ENCODE data around the gene VPS8.

VPS8 gene

GRCh38 chr3:184912163-184912562 lies 100.2 kb downstream of the VPS8 start (continued):
- TF ChIP-seq KLF16 (tag by site-specific recombination; IDR thresholded peaks at IDR 0.05) (no peak), ZNF558 (tag by site-specific recombination; IDR thresholded peaks at IDR 0.05) (no peak), PRDM1 (tag by site-specific recombination; IDR thresholded peaks at IDR 0.05) (no peak)

GRCh38 chr3:184914628-184915027 lies 102.7 kb downstream of the VPS8 start:
- Histone ChIP-seq H3K36me3 (ENCODE audit: control insufficient read depth in 2 of 2, insufficient read depth in 1 of 2, low read length in 2 of 2) (peaks cover 0 to 21% of the 10 kb centered on the region in 2 experiments; a peak in 1 of 3 replicates), H3K9me3 (ENCODE audit: control insufficient read depth, insufficient read depth, low read depth, low read length) (no peaks in the 10 kb centered on the region), H3K4me1 (ENCODE audit: control insufficient read depth, insufficient read depth, low read length) (no peaks in the 10 kb centered on the region), H3K4me3 (ENCODE audit: low read depth, low read length) (no peak overlapping the region), H3K27ac (ENCODE audit: extremely low read depth, low read depth, low read length) (no peak overlapping the region)
- TF ChIP-seq KLF10 (tag by site-specific recombination; IDR thresholded peaks at IDR 0.05): no peak
- no peak for TF ChIP-seq ZNF18 (tag by site-specific recombination; IDR thresholded peaks at IDR 0.05)
- TF ChIP-seq YY2 (tag by site-specific recombination; IDR thresholded peaks at IDR 0.05): no peak
- CTCF ChIA-PET: no interaction called here
- POLR2A ChIA-PET: no interaction called here

DNA sequence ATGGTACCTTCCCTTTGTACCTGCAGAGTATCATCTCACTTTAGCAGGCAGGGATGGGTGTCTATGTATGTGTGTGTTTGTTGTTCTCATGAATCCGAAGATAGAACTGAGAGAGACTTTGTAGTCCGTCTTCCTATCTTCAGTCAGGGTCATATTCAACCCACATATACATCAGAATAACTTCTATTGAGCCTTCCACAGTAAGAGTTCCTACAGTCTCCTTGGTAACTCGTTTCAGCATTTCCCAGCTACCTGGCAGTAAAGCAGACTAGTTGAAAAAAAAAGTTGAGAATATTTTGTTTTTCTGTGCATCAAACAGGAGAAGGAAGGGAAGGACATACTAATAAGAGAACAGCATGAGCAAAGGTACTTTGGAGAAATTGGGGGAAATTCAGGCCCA lies 106.8 kb downstream of the VPS8 start:
- Histone ChIP-seq H3K4me1 (ENCODE audit: control insufficient read depth, insufficient read depth, low read length) (no peaks in the 10 kb centered on the region), H3K27ac (ENCODE audit: extremely low read depth, low read depth, low read length) (no peak overlapping the region), H3K36me3 (ENCODE audit: control insufficient read depth in 2 of 2, insufficient read depth in 1 of 2, low read length in 2 of 2) (peaks cover 0 to 40% of the 10 kb centered on the region in 2 experiments; a peak in 1 of 3 replicates), H3K4me3 (ENCODE audit: low read depth, low read length) (no peak overlapping the region), H3K9me3 (ENCODE audit: control insufficient read depth, insufficient read depth, low read depth, low read length) (no peaks in the 10 kb centered on the region)
- POLR2A ChIA-PET: no interaction called here
- TF ChIP-seq ZNF311 (tag by site-specific recombination; IDR thresholded peaks at IDR 0.05; ENCODE audit: borderline replicate concordance) (no peak), ZSCAN16 (tag by site-specific recombination; IDR thresholded peaks at IDR 0.05) (no peak), ZBTB11 (tag by site-specific recombination; conservative IDR thresholded peaks at IDR 0.05; ENCODE audit: low read depth) (no peak), ZNF571 (tag by site-specific recombination; IDR thresholded peaks at IDR 0.05) (no peak), ZNF324 (tag by site-specific recombination; IDR thresholded peaks at IDR 0.05) (no peak), ZFP37 (tag by site-specific recombination; IDR thresholded peaks at IDR 0.05) (no peak), ZNF670 (tag by site-specific recombination; IDR thresholded peaks at IDR 0.05; ENCODE audit: low read depth) (no peak), ZNF121 (tag by site-specific recombination; IDR thresholded peaks at IDR 0.05) (no peak), ZNF426 (tag by site-specific recombination; IDR thresholded peaks at IDR 0.05) (no peak), ZNF747 (tag by site-specific recombination; IDR thresholded peaks at IDR 0.05) (no peak), ZNF211 (tag by site-specific recombination; IDR thresholded peaks at IDR 0.05; ENCODE audit: low read depth) (no peak), BCL11A (tag by site-specific recombination; IDR thresholded peaks at IDR 0.05; ENCODE audit: low read depth) (no peak), ZNF664 (tag by site-specific recombination; IDR thresholded peaks at IDR 0.05) (no peak), ZNF274 (IDR thresholded peaks at IDR 0.05; ENCODE audit: low read length) (no peak), ZNF274 (tag by site-specific recombination; IDR thresholded peaks at IDR 0.05; ENCODE audit: borderline replicate concordance) (no peak)
- TF ChIP-seq, protein P1, sequence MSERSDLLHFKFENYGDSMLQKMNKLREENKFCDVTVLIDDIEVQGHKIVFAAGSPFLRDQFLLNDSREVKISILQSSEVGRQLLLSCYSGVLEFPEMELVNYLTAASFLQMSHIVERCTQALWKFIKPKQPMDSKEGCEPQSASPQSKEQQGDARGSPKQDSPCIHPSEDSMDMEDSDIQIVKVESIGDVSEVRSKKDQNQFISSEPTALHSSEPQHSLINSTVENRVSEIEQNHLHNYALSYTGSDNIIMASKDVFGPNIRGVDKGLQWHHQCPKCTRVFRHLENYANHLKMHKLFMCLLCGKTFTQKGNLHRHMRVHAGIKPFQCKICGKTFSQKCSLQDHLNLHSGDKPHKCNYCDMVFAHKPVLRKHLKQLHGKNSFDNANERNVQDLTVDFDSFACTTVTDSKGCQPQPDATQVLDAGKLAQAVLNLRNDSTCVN (tag by site-specific recombination; optimal IDR thresholded peaks at IDR 0.05): no peak
- CTCF ChIA-PET: no interaction called here

All from HEK293 (cell line).